Measurements from ENCODE around the gene UBXN2A.

The UBXN2A gene

GRCh38 chr2:24046599-24046929 is 106.3 kb downstream of the UBXN2A start:
- TF ChIP-seq TEAD4 (IDR thresholded peaks at IDR 0.05) (no peak), RAD21 (IDR thresholded peaks at IDR 0.05; ENCODE audit: low read depth) (no peak), CREB1 (IDR thresholded peaks at IDR 0.05; ENCODE audit: low read depth) (no peak), REST (IDR thresholded peaks at IDR 0.05; ENCODE audit: low read depth) (no peak), CEBPB (IDR thresholded peaks at IDR 0.05) (no peak), MAX (IDR thresholded peaks at IDR 0.05) (no peak), EP300 (IDR thresholded peaks at IDR 0.05; ENCODE audit: borderline replicate concordance) (no peak), TAF1 (IDR thresholded peaks at IDR 0.05; ENCODE audit: low read depth) (no peak)

- TF ChIP-seq FOXM1 (IDR thresholded peaks at IDR 0.05; ENCODE audit: borderline replicate concordance, low read depth) (no peak), YY1 (IDR thresholded peaks at IDR 0.05; ENCODE audit: low read depth) (0 out of 2 replicates have a peak, but pooled peaks have one; percentile 14), MAX (IDR thresholded peaks at IDR 0.05) (peak; percentile 47; the same call in 1 of the 2 replicates), TCF12 (IDR thresholded peaks at IDR 0.05; ENCODE audit: low read depth) (0 out of 2 replicates have a peak, but pooled peaks have one; percentile 18), ZBTB7A (IDR thresholded peaks at IDR 0.05; ENCODE audit: low read depth) (no peak), TAF1 (IDR thresholded peaks at IDR 0.05; ENCODE audit: low read depth) (peak; percentile 81)
These were observed 106.9 kb downstream of the UBXN2A start, which contains the start of gene WDCP for GRCh38 chr2:24046930-24047702. WDCP (minus strand) TSS chr2:24047391; CDS start chr2:24039494, 7,897 bp downstream.

GRCh38 chr2:24047703-24048033 is 107.4 kb downstream of the UBXN2A start:
- no peak for TF ChIP-seq FOXM1 (IDR thresholded peaks at IDR 0.05; ENCODE audit: borderline replicate concordance, low read depth)
- TF ChIP-seq MAX (IDR thresholded peaks at IDR 0.05), result 0 out of 2 replicates have a peak, but pooled peaks have one; percentile 2
- TF ChIP-seq REST (IDR thresholded peaks at IDR 0.05; ENCODE audit: low read depth), result no peak
- no peak for TF ChIP-seq RAD21 (IDR thresholded peaks at IDR 0.05; ENCODE audit: low read depth)
- no peak for TF ChIP-seq TAF1 (IDR thresholded peaks at IDR 0.05; ENCODE audit: low read depth)
- TF ChIP-seq EGR1 (IDR thresholded peaks at IDR 0.05), result no peak
- TF ChIP-seq EP300 (IDR thresholded peaks at IDR 0.05; ENCODE audit: borderline replicate concordance), result no peak

- TF ChIP-seq EGR1 (IDR thresholded peaks at IDR 0.05) (no peak), CREB1 (IDR thresholded peaks at IDR 0.05; ENCODE audit: low read depth) (no peak), MAX (IDR thresholded peaks at IDR 0.05) (no peak), YY1 (IDR thresholded peaks at IDR 0.05; ENCODE audit: low read depth) (no peak), USF1 (IDR thresholded peaks at IDR 0.05) (no peak), TCF12 (IDR thresholded peaks at IDR 0.05; ENCODE audit: low read depth) (no peak), EP300 (IDR thresholded peaks at IDR 0.05; ENCODE audit: borderline replicate concordance) (no peak), RAD21 (IDR thresholded peaks at IDR 0.05; ENCODE audit: low read depth) (no peak)
These were observed 108.7 kb downstream of the UBXN2A start for GRCh38 chr2:24048769-24049484.

GRCh38 chr2:24049485-24050021 is 109.3 kb downstream of the UBXN2A start, which contains the start of gene FKBP1B:
FKBP1B (plus strand) TSS chr2:24049741; CDS start chr2:24049850, 109 bp downstream.
- TF ChIP-seq YY1 (IDR thresholded peaks at IDR 0.05; ENCODE audit: low read depth) (0 out of 2 replicates have a peak, but pooled peaks have one; percentile 21), USF1 (IDR thresholded peaks at IDR 0.05) (no peak; the same call in 1 of the 2 replicates), TAF1 (IDR thresholded peaks at IDR 0.05; ENCODE audit: low read depth) (peak; percentile 74), REST (IDR thresholded peaks at IDR 0.05; ENCODE audit: low read depth) (no peak)
